GM11168 (cell line): ENCODE results near the gene SKIDA1.

Source experiments
- in situ Hi-C: fragments of 300-500 bp; cut with MboI; formaldehyde crosslinking; loops from one replicate; pipeline ENCODE4 v1.12.0; 2022; ENCODE audit warnings: low sequenced_read_pairs; ENCODE audit not compliant: unreplicated experiment

The SKIDA1 gene

DNA sequence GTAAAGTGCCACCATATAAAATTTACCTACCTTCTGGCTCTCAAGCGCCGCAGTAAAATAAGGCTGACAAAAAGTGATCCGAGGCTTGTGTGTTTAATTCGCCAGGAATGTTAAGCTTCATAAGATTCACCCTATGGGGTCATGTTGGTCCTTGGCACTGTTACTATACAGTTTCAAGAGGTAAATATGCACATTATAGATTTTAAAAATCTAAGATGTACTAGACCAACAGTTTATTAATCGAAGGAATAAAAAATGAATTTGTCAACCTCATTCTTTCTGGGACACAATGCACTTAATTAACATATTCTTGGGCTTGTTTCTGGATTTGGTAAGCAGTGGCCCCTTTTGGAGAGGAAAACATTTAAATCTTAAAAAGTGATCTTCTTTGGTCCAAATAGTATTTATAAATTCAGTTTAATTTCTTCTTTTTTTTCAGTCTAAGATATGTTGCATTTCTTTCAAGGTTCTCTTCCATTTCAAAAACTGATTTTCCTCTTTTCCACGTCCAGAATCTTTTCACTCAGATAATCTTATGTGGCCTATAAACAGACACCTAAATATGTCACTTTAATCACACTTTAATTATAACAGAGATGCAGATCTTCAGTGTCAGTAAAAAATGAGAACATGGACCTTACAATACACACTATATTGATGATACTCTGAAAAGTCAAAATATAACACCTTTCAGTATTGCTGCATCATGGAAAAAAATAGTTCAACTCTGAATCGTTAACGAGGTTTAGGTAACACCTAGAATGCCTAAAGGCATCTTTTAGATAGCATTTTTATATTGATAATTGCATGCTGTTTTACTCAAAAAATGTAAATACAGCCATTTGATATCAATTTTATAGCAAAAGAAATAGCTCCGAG lies 3.8 kb upstream of the SKIDA1 start:
- in situ Hi-C loops = no loop called here

DNA sequence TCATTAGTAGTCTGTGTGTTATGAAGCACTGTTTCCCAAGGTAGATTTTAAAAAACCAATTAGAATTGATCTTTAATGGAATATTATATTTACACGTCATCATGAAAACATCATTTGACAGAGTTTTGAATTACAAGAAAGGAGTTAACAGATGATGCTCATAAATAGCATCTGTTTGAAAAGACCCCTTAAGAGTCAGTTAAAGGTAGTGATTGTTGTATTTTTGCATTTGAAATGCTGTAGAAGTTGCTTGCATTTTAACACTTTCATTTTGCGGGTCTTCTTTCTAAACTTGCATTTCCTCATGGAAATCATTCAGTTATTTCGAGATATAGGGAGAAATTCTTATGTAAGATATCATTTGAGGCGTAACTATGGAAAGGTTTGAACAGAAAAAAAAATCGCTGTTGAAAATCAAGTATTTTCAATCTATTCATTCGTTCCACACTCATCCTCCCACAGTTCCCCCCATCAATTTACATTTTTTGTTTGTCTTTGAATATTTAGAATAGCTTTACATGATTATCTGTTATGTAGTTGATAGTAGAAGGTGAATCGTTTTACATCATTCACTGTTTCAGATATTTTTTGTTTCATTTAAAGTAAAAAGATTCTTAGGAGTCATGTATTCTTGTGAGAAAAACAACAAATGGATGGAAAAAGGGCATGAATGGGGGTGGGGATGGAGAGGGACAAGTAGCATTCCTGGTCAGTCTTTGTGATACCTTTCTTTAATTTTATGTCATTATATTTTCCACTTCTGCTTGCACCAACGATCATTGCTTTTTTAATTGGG lies 3.0 kb upstream of the SKIDA1 start:
- in situ Hi-C loops = no loop called here

DNA sequence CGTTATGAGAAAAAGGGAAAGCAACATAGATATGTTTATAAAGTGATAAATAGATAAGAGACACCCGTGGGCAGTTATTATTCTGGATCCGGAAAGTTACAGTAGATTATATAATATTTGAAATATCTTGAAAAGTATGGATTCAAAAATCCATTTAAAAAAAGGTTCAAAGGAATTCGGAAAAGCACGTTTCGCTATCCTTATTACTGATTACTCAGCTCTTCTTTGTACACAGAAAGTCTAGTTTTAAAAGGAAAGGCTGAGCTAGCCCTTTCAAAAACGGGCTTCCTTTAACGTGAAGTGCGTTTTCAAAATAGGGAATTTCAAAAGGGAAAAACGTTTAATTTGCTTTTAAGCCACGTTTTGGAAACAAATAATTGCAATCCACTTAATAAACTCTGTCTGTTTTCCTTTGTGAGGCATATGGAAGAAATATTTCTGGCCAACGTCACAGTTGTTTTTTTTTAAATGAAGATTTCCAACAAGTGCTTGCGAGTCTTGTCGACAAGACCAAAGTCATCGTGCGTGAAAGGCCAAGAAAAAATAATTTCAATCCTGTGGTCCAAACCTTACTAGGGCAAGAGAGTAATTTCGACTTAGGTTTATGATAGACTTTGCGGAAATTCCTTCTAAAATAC lies 2.2 kb upstream of the SKIDA1 start:
- in situ Hi-C loops = no loop called here

DNA sequence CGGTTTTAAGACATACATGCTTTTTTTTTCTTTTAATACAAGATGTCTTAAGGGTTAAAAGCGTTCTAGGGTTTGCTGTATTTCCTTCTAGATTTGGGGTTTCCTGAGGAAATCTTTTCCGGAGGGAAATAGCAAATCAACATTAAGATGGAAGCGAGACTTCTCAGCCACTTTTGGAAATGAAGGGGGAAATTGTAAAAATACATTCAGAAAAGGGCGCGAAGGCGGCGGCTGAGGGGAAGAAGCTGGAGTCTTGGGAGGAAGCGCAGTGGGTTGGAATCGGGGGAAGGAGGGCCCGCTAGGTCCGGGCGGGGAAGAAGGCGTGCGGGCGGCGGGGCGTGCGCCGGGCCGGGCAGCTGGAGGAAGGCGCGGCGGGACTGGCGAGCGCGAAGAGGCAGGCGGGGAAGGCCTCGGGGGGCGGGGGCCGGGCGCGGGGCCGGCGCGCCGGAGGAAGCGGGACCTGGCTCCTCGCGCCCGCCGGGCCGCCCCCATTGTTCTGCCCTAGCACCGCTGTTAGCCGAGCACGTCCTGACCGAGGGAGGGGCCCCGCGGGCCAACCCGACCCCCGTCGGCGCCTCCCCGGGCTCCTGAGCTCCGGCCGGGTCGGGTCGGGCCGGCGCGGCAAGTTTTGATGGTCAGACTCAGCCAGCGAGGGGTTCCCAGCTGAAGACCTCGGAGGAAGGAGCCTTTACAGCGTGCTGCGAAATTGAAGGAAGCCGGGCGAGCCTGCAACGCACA lies 1.5 kb upstream of the SKIDA1 start:
- in situ Hi-C loops = no loop called here

DNA sequence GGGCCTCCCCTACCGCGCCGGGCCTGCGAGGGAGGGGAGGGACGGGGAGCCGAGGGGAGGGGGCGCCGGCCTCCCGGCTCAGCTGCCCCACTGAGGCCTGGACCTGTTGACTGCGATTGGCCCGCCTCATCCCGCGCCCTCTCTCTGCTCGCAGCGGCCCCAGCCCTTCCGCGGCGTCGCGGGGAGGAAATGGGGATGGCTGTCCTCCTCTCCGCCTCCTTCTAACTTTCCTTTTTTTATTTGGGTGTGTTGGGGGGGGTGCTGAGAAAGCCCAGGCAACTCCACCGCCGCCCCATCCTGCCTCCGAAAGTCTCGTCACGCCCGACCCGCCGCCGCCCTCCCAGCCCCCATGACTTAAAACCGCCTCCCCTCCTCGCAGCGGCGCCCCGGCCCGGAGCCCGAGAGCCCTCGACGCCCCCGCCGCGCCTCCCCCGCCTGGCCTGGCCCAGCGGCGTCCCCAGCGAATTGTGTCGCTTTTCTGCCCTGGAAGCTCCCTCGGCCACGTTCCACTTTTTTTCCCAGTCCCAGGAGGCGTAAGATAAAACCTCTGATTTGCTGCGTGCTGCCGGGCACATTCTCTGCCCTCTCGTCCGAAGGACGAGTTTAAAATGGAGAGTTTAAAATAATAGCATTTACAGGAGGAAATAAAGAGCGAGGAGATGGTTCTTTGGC lies 842 bp upstream of the SKIDA1 start:
- in situ Hi-C loops = no loop called here

DNA sequence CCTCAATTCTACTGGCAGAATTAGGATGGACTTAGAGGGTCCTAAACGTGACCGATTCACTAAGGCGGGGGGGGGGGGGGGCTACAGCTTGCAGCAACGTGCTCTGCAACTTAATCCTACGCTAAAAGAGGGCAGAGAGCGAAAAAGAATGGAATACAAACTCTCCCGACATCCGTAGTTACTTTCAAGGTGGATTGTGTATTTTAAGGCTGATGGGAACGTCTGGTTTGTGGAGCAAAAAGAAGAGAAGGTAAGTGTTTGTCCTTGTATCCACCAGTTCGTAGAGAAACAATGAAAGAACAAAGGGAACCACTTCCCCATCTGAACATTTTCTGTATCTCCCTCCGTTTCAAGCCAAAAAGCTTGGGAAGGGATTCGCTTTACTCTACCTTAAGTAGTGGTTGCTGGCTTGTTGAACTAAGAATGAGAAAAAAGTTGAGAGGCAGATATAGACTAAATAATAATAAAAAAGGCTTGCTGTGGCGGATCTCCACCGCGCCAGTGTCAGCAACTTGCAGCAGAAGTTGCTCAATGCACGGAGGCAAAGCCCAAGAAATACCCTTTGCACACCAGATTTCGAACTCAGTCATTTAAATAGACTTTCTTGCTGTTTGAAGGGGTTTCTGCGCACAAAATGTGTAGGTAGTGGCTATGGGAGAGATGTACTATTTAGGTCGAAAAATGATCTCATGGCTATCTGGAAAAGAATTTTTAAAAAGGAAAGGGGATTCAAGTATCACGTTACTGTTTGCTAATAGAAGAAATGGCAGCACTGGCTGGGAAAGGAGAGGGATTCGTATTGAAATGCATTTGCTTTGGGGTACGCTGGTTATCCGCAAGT lies 736 bp downstream of the SKIDA1 start:
- in situ Hi-C loops = no loop called here

DNA sequence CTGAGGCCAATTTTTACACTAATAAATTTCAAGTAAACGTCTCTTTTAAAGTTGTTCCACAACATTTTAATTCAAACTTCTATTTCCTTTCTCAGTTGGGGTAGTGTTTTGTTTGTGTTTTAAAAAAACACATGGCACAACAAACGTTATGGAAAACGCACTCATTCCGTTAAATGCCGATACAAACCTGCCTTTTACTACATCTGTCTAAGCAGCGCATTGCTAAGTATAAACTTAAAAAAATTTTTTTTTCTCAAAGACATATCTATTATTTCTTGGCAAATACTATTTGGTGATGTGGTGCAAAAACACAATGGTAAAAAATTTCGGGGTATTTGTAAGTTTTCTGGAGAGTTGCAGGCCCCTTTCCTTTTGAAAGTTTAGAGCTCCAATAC lies 1.4 kb downstream of the SKIDA1 start:
- in situ Hi-C loops = no loop called here

DNA sequence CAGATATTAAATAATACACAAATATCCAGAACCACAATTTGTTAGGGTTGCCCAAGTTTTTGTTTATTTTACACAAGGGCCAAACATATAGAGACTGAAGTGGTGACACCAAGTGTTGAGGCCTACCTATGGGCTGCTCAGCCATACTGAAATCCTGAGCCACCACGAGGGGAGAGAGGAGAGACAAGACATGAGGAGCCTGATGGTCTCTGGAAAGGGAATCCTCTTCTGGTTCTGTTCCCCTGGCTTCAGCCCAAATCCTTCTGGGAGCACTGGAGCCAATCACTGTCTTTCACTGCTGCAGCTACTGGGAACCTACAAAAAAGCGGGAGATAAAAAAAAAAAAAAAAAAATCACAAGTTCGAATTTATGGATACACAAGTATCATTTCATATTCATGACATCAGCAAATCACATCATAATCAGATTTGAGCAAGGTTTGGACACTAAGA lies 1.9 kb downstream of the SKIDA1 start:
- in situ Hi-C loops = no loop called here

DNA sequence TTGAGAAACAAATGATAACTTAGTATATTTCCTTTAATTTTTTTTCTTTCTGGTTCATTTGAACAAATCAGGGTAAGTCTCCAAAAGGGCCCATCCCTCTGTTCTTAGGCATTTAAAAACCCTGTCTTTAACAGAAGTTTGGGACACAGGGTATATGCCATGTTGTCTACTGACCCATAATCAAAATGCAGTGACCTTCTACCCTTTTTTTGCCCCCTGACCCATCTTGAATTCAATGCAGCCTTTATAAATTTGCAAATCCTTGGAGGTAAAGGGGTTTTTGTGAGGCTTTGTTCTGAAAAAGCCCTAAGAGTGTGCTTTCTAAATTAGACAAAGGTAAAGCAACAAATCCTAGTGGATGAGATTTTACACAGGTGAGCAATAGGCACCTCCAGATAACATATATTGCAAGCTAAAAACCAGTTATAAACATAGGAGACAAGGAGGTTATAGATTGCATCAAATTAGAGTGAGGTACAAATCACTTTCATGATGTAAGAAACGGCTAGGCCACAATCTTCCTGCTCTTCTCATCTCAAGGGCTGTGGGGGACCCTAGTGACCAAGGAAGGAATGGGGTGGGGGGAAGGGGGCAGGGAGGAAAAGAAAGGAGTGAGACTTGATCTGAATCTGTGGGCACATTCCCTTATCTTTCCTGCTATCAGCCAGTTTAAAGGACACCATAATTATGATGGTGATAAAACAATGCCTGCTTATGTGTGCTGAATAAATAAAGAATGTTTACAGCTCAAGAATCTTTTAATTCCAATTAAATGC lies 2.7 kb downstream of the SKIDA1 start:
- in situ Hi-C loops = no loop called here

DNA sequence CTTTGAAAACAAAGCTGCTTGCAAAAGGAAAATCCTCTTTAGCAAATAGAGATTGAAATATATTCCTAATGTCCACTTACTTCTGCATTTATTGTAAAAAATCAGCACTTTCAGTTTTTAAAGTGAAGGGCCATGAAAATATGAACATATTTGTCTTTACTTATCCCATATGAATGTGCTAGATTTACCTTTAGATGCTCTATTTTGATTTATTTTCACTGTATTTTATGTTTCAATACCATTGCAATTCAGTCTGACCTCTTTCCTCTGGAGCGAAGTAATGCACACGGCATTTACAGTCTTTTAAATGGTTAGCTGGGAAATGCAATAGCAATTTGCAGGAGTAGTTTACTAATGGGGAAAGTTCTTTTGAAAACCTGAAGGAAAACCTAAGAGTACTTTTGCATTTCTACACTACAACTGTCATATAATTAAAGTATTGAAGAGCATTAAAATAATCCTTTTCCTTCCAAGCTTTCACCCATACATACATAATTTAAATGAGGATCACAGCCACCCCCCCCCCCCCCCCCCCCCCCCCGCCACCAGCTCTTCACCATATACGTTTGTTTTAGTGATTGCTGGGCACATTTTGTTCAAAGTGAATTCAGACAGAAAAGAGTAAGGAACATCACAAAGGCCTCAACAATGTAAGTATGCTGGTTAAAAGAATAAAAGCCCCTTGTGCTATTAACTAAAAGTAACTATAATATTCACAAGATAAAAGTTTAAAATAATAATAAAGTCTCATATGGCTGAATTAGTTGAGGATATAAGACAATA lies 3.5 kb downstream of the SKIDA1 start:
- in situ Hi-C loops = no loop called here

DNA sequence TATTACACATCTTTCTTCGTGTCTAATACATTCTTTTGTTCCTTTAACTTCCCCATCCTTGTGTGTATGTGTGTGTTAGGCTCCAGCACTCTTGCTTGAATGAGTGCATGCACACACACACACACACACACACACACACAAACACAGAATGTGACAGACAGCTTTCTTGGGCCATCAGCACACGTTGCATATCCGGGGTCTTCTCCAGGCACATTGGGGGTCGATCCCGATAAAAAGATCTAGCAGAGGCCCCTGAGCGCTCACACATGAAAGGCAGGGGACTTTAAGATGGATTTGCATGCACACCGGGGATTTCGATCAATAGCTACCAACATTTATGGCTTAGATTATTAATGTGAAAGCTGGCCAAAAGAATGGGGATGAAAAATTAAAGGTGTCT lies 4.5 kb downstream of the SKIDA1 start:
- in situ Hi-C loops = no loop called here

DNA sequence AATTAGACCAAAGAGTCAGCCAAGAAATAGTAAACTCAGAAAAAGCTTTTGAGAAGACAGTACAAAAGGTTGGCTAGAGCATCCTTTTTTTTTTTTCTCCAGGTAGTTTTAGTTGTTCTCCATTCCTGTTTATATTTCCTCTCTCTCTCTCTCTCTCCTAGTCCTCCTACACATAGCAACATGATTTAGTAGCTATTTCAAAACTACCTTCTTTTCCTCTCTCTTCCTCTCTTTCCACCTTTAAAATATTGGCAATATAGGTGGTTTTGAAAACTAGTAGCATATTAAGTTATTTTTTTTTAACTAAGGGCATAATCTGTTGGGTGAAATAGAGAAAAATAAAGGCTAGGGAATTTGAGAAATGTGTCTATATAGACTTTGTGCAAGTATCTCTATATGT lies 5.0 kb downstream of the SKIDA1 start:
- in situ Hi-C loops = no loop called here

DNA sequence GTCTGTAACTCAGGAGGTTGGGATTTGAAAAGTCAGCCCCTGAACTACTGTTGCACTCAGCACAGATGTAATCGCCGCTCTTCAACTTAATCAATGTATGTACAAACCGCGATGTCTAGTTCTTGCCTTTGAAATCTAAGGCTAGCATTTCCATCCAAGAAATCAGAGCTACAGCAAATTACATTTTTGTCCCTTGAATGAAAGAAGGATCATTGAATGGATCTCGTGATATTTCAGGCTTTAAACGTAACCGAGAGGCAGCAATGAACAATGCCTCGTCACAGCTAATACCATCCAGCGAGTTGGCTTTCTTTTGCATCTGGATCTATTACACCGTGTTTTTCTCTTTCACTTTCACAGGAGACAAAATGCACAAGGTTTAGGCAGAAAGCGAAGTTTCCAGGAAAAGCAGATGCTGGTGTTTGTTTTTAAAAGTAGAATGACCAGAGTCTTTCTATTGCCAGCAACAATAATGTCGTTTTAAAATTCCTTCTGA lies 5.5 kb downstream of the SKIDA1 start:
- in situ Hi-C loops = no loop called here

DNA sequence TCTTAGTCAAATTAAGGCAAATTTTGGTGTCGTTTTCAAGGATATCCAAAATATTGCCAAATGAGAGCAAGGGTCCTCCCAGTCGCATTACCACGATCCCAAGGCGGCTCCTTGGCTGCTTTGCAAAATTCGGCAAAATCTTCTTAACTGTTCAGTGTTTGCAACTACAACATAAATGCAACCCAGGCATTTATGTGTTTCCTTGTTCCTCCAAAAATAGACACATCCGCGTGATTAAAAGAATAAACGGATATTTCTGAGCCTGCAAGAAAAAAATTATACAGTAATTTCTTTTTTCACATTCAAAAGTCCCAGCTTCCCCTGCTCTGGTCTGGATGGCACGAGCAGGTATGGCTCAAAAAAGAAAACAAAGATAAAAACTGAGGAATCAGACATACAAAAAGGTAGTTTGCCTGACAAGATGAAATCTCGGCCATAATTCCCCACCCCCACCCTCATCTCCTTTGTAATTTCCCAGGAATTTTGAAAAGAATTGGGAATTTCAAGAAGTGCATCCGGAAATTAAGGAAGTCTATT lies 6.0 kb downstream of the SKIDA1 start:
- in situ Hi-C loops = no loop called here

DNA sequence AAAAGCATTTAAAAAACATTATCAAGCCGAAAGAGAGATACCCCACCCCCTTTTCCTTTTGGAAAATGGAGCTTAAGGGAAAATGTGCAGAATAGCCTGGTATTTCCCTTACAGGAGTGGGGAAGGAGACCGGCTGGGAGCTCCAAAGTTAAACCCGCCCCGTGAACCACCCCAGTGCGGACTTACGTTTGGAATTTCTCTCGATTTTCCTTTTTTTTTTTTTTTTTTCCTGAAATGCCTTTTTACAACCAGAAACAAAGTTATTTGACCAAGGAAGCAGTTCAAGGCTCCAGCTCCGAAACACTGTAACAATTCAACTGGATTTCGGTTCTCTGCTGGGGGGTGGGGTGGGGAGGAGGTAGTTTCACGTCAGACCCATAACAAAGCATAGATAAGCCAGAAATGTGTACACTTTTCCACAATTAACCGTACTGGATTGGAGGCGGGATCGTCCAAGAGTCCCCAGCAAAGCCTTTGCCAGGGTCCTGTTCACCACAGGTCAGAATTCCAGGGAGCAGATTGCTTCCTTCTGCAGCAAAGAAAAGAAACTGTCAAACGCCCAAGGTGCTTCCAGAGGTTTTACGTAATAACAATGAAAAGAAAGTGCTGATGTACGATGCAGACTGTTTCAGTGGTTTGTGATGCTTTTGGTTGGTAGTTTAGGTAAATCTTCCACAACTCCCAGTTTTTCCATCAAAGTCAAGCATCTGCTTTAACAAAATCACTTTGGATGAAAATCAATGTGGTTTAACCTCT lies 6.7 kb downstream of the SKIDA1 start:
- in situ Hi-C loops = no loop called here

DNA sequence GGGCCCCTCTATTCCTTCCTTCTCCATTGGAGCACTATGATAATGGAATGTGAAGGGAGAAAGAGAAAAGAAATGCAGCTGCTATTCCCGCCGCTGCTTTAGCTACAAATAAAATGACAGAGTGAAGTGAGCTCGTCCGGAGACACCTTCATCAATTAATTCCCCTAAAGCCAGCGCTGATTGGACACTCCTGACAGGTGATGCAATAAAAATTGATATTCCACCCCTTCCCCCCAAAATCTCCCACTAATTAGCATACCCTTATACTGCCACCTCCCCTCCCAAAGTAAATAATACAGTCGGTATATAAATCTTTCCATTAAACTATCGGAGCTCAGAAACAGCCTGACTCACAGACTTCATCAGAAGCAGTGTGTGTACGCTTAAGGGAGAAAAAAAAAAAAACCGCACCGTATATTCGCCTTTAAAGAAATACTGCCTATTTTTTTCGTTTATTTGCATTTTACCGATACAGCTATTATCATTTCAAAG lies 7.3 kb downstream of the SKIDA1 start:
- in situ Hi-C loops = no loop called here
